Measurements from ENCODE around the gene EDDM3A.

Gene EDDM3A

GRCh38 chr14:20790464-20791116, 44.9 kb downstream of the EDDM3A start:
- DNase-seq: no peak

GRCh38 chr14:20791187-20791586, 45.5 kb downstream of the EDDM3A start:
- no peak for DNase-seq

- DNase-seq: no peak
Measured at GRCh38 chr14:20791597-20791996, 45.9 kb downstream of the EDDM3A start.

- no peak for DNase-seq
Measured at GRCh38 chr14:20792556-20792955, 46.9 kb downstream of the EDDM3A start.

GRCh38 chr14:20794644-20795369, 49.1 kb downstream of the EDDM3A start:
- peak; percentile 97 for DNase-seq

- DNase-seq: no peak
Measured at GRCh38 chr14:20797164-20797563, 51.5 kb downstream of the EDDM3A start.

Data from AML-193 (cell line).